Measurements from ENCODE around the gene WDR7. TPM values are rescaled to one million over a fixed set of nuclear protein-coding genes. Genes with fewer than 3 reads are reported as not detected.

WDR7 gene
- total and polyA plus RNA-seq, 9 of the 15 experiments (the other 6 are each of a cell fraction or from before 2014, with no cell fraction given) = 1.4 to 9.4 (median 5.3) TPM

- no peaks in the 10 kb centered on the region for H3K9me3 ChIP-seq (replicated peaks; ENCODE audit: control insufficient read depth, insufficient read depth, low read depth, low read length)
- no peak for ATAC-seq
- CTCF ChIA-PET (ENCODE audit: low intra/inter-chr PET ratio) = no interaction called here
Measured at GRCh38 chr18:57085371-57085770, 434.2 kb downstream of the WDR7 start.

More at GRCh38 chr18:57085371-57085770, 434.2 kb downstream of the WDR7 start:
- Histone ChIP-seq H2AFZ (ENCODE audit: low read depth, low read length) (no peak overlapping the region), H3K36me3 (ENCODE audit: control insufficient read depth, insufficient read depth, low read length) (no peaks in the 10 kb centered on the region), H4K20me1 (replicated peaks; ENCODE audit: control insufficient read depth, insufficient read depth, low read length) (no peaks in the 10 kb centered on the region), H3K4me2 (ENCODE audit: insufficient read depth, low read length) (no peak overlapping the region), H3K27me3 (ENCODE audit: control insufficient read depth in 2 of 2, insufficient read depth in 2 of 2, low read length in 2 of 2) (peaks cover 0 to 11% of the 10 kb centered on the region in 2 experiments; a peak in 1 of 5 replicates), H3K9me1 (ENCODE audit: control insufficient read depth, insufficient read depth, low read length) (no peaks in the 10 kb centered on the region), H3K4me1 (replicated peaks in 1 of 2; ENCODE audit: control insufficient read depth in 2 of 2, insufficient read depth in 2 of 2, low read length in 2 of 2) (no peaks in the 10 kb centered on the region), H3K4me3 (no peak overlapping the region), H3K27ac (ENCODE audit: extremely low read depth, low read depth, low read length) (no peak overlapping the region), H3K9ac (ENCODE audit: insufficient read depth in 1 of 2, low read depth in 2 of 2, low read length in 2 of 2) (no peak overlapping the region), H3K79me2 (ENCODE audit: control insufficient read depth, insufficient read depth, low read length) (no peaks in the 10 kb centered on the region)
- no peak for DNase-seq (ENCODE audit: extremely low read depth in 1 of 4, low spot score in 3 of 4)
- POLR2A ChIA-PET = no interaction called here
- BruUV-seq (replicated peaks) = no TSS peak
- intact Hi-C loops (cut with micrococcal nuclease) = no loop called here
- in situ Hi-C loops (cut with MboI) = no loop called here
- WGBS (ENCODE audit: insufficient coverage, low coverage, missing lambda C conversion rate) = 3% methylated on average over 7 of the region's 7 CpGs
- TF ChIP-seq ZNF586 (CRISPR knock-in tag; conservative IDR thresholded peaks at IDR 0.05) (no peak), ZNF23 (CRISPR knock-in tag; IDR thresholded peaks at IDR 0.05) (no peak), ZBTB2 (IDR thresholded peaks at IDR 0.05) (no peak), U2AF2 (optimal IDR thresholded peaks at IDR 0.05; ENCODE audit: low read depth, low read length) (no peak), ZKSCAN1 (IDR thresholded peaks at IDR 0.05; ENCODE audit: low read depth, low read length) (no peak), MAFG (tag; conservative IDR thresholded peaks at IDR 0.05) (no peak), MCM3 (IDR thresholded peaks at IDR 0.05) (no peak), HDAC3 (IDR thresholded peaks at IDR 0.05; ENCODE audit: borderline replicate concordance, partially characterized antibody) (no peak), ZNF124 (CRISPR knock-in tag; IDR thresholded peaks at IDR 0.05) (no peak), NELFE (IDR thresholded peaks at IDR 0.05; ENCODE audit: insufficient read depth, insufficient read length) (no peak), PYGO2 (tag; IDR thresholded peaks at IDR 0.05) (no peak), EP400 (IDR thresholded peaks at IDR 0.05) (no peak), DPF2 (IDR thresholded peaks at IDR 0.05) (no peak)
- no peak for FAIRE-seq

Data from K562 (cell line).